K562 (cell line): ENCODE results near the gene CCDC167.

Experiments
- EZH2 ChIP-seq: IDR thresholded peaks from 2 replicates; pipeline ENCODE4 v1.6.1; 2012; ENCODE audit warnings: low read depth, mild to moderate bottlenecking, inconsistent platforms, low read length, borderline replicate concordance
- FOXP4 ChIP-seq: sonication (generic); formaldehyde crosslinking; IDR thresholded peaks from 2 replicates; pipeline ENCODE4 v1.8.0; 2022; ENCODE audit warnings: mild to moderate bottlenecking, missing genetic modification reagents, borderline replicate concordance
- MXI1 ChIP-seq: IDR thresholded peaks from 2 replicates; pipeline ENCODE4 v1.6.1; 2011; ENCODE audit warnings: low read depth, mild to moderate bottlenecking, improper control_type of control experiment, low read length
- NFYB ChIP-seq: IDR thresholded peaks from 2 replicates; pipeline ENCODE4 v1.6.1; 2011; ENCODE audit warnings: mild to moderate bottlenecking, moderate library complexity; ENCODE audit not compliant: insufficient read length; ENCODE audit errors: extremely low read depth
- POLR2A ChIP-seq: fragments of 450-650 bp; conservative IDR thresholded peaks from 2 replicates; pipeline ENCODE4 v1.6.1; 2016
- RB1 ChIP-seq: fragments of 450-650 bp; IDR thresholded peaks from 2 replicates; pipeline ENCODE4 v1.6.1; 2017; ENCODE audit warnings: low read depth, mild to moderate bottlenecking
- TARDBP ChIP-seq: fragments of 450-650 bp; IDR thresholded peaks from 2 replicates; pipeline ENCODE4 v1.6.1; 2016
- ZNF133 ChIP-seq: fragments of 250-450 bp; sonication (Bioruptor Pico); IDR thresholded peaks from 2 replicates; pipeline ENCODE4 v1.4.0; 2020; ENCODE audit warnings: mild to moderate bottlenecking
- TF ChIP-seq, protein P1 (sequence below): fragments of 200-800 bp; sonication (Bioruptor generic); IDR thresholded peaks from 2 replicates; pipeline ENCODE4 v1.6.1; 2017; ENCODE audit warnings: missing genetic modification characterization, missing compliant biosample characterization
- TF ChIP-seq, protein P2 (sequence below), 3 experiments: IDR thresholded peaks in 2 of 3; conservative IDR thresholded peaks in 1 of 3; 2 replicates each; pipeline ENCODE4 v1.5.1; 2011 to 2012; ENCODE audit warnings: low read length in 3 of 3, mild to moderate bottlenecking in 3 of 3, control low read depth in 2 of 3, improper control_type of control experiment in 1 of 3, inconsistent platforms in 1 of 3, low read depth in 1 of 3, mixed read lengths in 1 of 3, moderate library complexity in 1 of 3; ENCODE audit not compliant: insufficient read depth in 2 of 3

- TF ChIP-seq EZH2: no peak
- no peak for TF ChIP-seq MXI1
- no peak for TF ChIP-seq POLR2A
- TF ChIP-seq, protein P1, sequence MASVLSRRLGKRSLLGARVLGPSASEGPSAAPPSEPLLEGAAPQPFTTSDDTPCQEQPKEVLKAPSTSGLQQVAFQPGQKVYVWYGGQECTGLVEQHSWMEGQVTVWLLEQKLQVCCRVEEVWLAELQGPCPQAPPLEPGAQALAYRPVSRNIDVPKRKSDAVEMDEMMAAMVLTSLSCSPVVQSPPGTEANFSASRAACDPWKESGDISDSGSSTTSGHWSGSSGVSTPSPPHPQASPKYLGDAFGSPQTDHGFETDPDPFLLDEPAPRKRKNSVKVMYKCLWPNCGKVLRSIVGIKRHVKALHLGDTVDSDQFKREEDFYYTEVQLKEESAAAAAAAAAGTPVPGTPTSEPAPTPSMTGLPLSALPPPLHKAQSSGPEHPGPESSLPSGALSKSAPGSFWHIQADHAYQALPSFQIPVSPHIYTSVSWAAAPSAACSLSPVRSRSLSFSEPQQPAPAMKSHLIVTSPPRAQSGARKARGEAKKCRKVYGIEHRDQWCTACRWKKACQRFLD (CRISPR knock-in tag): no peak
- TF ChIP-seq, protein P2, sequence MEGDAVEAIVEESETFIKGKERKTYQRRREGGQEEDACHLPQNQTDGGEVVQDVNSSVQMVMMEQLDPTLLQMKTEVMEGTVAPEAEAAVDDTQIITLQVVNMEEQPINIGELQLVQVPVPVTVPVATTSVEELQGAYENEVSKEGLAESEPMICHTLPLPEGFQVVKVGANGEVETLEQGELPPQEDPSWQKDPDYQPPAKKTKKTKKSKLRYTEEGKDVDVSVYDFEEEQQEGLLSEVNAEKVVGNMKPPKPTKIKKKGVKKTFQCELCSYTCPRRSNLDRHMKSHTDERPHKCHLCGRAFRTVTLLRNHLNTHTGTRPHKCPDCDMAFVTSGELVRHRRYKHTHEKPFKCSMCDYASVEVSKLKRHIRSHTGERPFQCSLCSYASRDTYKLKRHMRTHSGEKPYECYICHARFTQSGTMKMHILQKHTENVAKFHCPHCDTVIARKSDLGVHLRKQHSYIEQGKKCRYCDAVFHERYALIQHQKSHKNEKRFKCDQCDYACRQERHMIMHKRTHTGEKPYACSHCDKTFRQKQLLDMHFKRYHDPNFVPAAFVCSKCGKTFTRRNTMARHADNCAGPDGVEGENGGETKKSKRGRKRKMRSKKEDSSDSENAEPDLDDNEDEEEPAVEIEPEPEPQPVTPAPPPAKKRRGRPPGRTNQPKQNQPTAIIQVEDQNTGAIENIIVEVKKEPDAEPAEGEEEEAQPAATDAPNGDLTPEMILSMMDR (IDR thresholded peaks at IDR 0.05 in 2 of 3, conservative IDR thresholded peaks at IDR 0.05 in 1 of 3; ENCODE audit: insufficient read depth in 2 of 3, low read depth in 1 of 3, low read length in 3 of 3): no peak
- TF ChIP-seq RB1: no peak
- no peak for TF ChIP-seq ZNF133 (CRISPR knock-in tag)
- TF ChIP-seq FOXP4 (CRISPR knock-in tag): no peak
- TF ChIP-seq TARDBP: no peak
- TF ChIP-seq NFYB: no peak
Measured at GRCh38 chr6:37480951-37481534, 18.6 kb downstream of the CCDC167 start.
